B cell (primary cell): ENCODE data around the gene CHRD. TPM values are rescaled to one million over a fixed set of nuclear protein-coding genes. Genes with fewer than 3 reads are reported as not detected.

ENCODE experiments used
- ATAC-seq: fragments of 200-7000 bp; cut with Tn5 transposase; one replicate; pipeline ENCODE4 v1.10.0; 2021; ENCODE audit warnings: low read depth, mild to moderate bottlenecking, moderate number of reproducible peaks, moderate library complexity
- CTCF ChIA-PET: fragments of 350-600 bp; sonication (Branson Sonifier 250); formaldehyde crosslinking; loops from one replicate; lab custom pipeline; 2021; ENCODE audit warnings: antibody characterized with exemption, inconsistent platforms; lab: Charles Lee
- POLR2A ChIA-PET: fragments of 350-600 bp; sonication (Branson Sonifier 250); formaldehyde crosslinking; loops from one replicate; lab custom pipeline; 2021; ENCODE audit warnings: antibody characterized with exemption; lab: Charles Lee
- DNase-seq: peaks from one replicate; pipeline ENCODE4 v3.0.0; 2013
- H2AFZ ChIP-seq: 2 replicates; pipeline ENCODE4 v1.6.1; 2012; ENCODE audit warnings: mild to moderate bottlenecking, low read depth, low read length; ENCODE audit not compliant: insufficient read depth, poor library complexity, severe bottlenecking
- H3K27ac ChIP-seq, 2 donors: 1 replicate in 1 of 2; 2 replicates in 1 of 2; pipeline ENCODE4 v1.5.1; 2012 to 2013; ENCODE audit warnings: low read length in 2 of 2, mild to moderate bottlenecking in 2 of 2, moderate library complexity in 1 of 2
- H3K27me3 ChIP-seq, 4 experiments: fragments of 200-600 bp in 1 of 4; sonication (generic) in 1 of 4; replicated peaks in 1 of 4; 1 replicate in 2 of 4; 2 replicates in 2 of 4; pipeline versions ENCODE4 v1.6.1 to v1.7.0; 2013 to 2016; ENCODE audit warnings: low read length in 3 of 4, mild to moderate bottlenecking in 2 of 4, mixed read lengths in 1 of 4, moderate library complexity in 1 of 4; ENCODE audit not compliant: insufficient read depth in 4 of 4, control insufficient read depth in 3 of 4; ENCODE audit errors: control extremely low read depth in 1 of 4
- H3K36me3 ChIP-seq, 2 experiments: replicated peaks in 1 of 2; 1 replicate in 1 of 2; 2 replicates in 1 of 2; pipeline versions ENCODE4 v1.6.1 to v1.7.1; 2013; ENCODE audit warnings: low read length in 1 of 2; ENCODE audit not compliant: insufficient read depth in 2 of 2, control insufficient read depth in 1 of 2; ENCODE audit errors: control extremely low read depth in 1 of 2, extremely low read depth in 1 of 2
- H3K4me1 ChIP-seq, 2 donors: fragments of 200-600 bp in 1 of 2; sonication (generic) in 1 of 2; 1 replicate in 1 of 2; 2 replicates in 1 of 2; pipeline versions ENCODE4 v1.5.1 to v1.6.1; 2013 to 2017; ENCODE audit warnings: low read length in 2 of 2; ENCODE audit not compliant: control insufficient read depth in 2 of 2, insufficient read depth in 2 of 2
- H3K4me2 ChIP-seq: replicated peaks from 2 replicates; pipeline ENCODE3; 2012; ENCODE audit warnings: mild to moderate bottlenecking, low read depth, low read length; ENCODE audit not compliant: poor library complexity, severe bottlenecking
- H3K4me3 ChIP-seq, 5 experiments: fragments of 200-600 bp in 1 of 5; sonication (generic) in 1 of 5; 1 replicate in 3 of 5; 2 replicates in 2 of 5; pipeline versions ENCODE4 v1.5.1 to v1.7.0; 2011 to 2016; ENCODE audit warnings: low read length in 4 of 5, mild to moderate bottlenecking in 4 of 5, low read depth in 2 of 5, control low read depth in 1 of 5, moderate library complexity in 1 of 5; ENCODE audit not compliant: insufficient read depth in 1 of 5; ENCODE audit errors: control extremely low read depth in 1 of 5, extremely low read depth in 1 of 5
- H3K79me2 ChIP-seq: fragments of 200-600 bp; sonication (generic); one replicate; pipeline ENCODE4 v1.6.0; 2016; ENCODE audit warnings: low read length; ENCODE audit not compliant: control insufficient read depth, insufficient read depth
- H3K9ac ChIP-seq: fragments of 200-600 bp; sonication (generic); 2 replicates; pipeline ENCODE4 v1.6.1; 2017; ENCODE audit warnings: mild to moderate bottlenecking, low read length, moderate library complexity
- H3K9me3 ChIP-seq, 3 donors: one replicate each; pipeline versions ENCODE4 v1.6.1 to v1.7.1; 2013; ENCODE audit warnings: low read length in 2 of 3; ENCODE audit not compliant: control insufficient read depth in 2 of 3, insufficient read depth in 1 of 3; ENCODE audit errors: control extremely low read depth in 1 of 3
- H4K20me1 ChIP-seq: 2 replicates; pipeline ENCODE4 v1.6.0; 2012; ENCODE audit warnings: mild to moderate bottlenecking, low read length; ENCODE audit not compliant: insufficient read depth, control insufficient read depth, poor library complexity, severe bottlenecking
- H3K27ac Mint-ChIP-seq: one replicate; pipeline ENCODE4 v1.8.0; 2021; ENCODE audit warnings: mixed read lengths
- H3K27me3 Mint-ChIP-seq: one replicate; pipeline ENCODE4 v1.8.0; 2021; ENCODE audit warnings: mixed read lengths
- H3K4me1 Mint-ChIP-seq: one replicate; pipeline ENCODE4 v1.8.0; 2021; ENCODE audit warnings: mixed read lengths
- H3K4me3 Mint-ChIP-seq: one replicate; pipeline ENCODE4 v1.8.0; 2021; ENCODE audit warnings: mixed read lengths
- H3K9me3 Mint-ChIP-seq: one replicate; pipeline ENCODE4 v1.8.0; 2022; ENCODE audit warnings: mixed read lengths; ENCODE audit not compliant: insufficient read depth
- CTCF ChIP-seq: fragments of 200-600 bp; IDR thresholded peaks from one replicate; pipeline ENCODE4 v1.8.0; 2022; ENCODE audit warnings: antibody characterized with exemption, mild to moderate bottlenecking
- EZH2 ChIP-seq: IDR thresholded peaks from 2 replicates; pipeline ENCODE4 v1.6.1; 2012; ENCODE audit warnings: borderline replicate concordance, low read depth, mild to moderate bottlenecking, moderate library complexity, low read length; ENCODE audit not compliant: insufficient read depth, poor library complexity, severe bottlenecking
- WGBS: methylation state at CpG from one replicate; pipeline ENCODE4 v1.1.5; 2013; ENCODE audit warnings: missing lambda C conversion rate; ENCODE audit not compliant: insufficient coverage; 5-methylcytosine and 5-hydroxymethylcytosine counted together
- intact Hi-C: fragments of 100-400 bp; cut with micrococcal nuclease; formaldehyde crosslinking; loops from one replicate; pipeline ENCODE4 v1.10.0; 2022
- polyA plus RNA-seq: library from polyadenylated mRNA; depleted of rRNA; stranded (reverse); fragments of >200 nt; gene quantifications from 2 replicates; pipeline ENCODE4 v1.2.3, GENCODE V29; 2012
- total RNA-seq, 2 donors: library from RNA; stranded (reverse); fragments of 120-200 nt in 1 of 2; gene quantifications; 1 replicate in 1 of 2; 2 replicates in 1 of 2; pipeline versions ENCODE4 v1.2.3 to v1.2.4, GENCODE V29; 2013 to 2022

CHRD gene
- total and polyA plus RNA-seq, 2 donors (not counting 1 experiment from before 2014, with no cell fraction given), result not detected

- no peak overlapping the region for H3K4me3 Mint-ChIP-seq
- H3K79me2 ChIP-seq, result peaks cover 16% of the 10 kb centered on the region
- WGBS, result 96% methylated on average over 6 of the region's 6 CpGs
- H3K9me3 ChIP-seq, result no peaks in the 10 kb centered on the region
- ChIA-PET CTCF (no interaction called here), POLR2A (no interaction called here)
- peaks cover 0 to under 1% (median 0%) of the 10 kb centered on the region in 4 experiments for H3K27me3 ChIP-seq
- TF ChIP-seq EZH2, result no peak
- no peak for TF ChIP-seq CTCF
- no peak overlapping the region for H2AFZ ChIP-seq
- no peak overlapping the region for H3K9ac ChIP-seq
- DNase-seq, result no peak
- no peak overlapping the region for H3K4me3 ChIP-seq
- H3K27me3 Mint-ChIP-seq, result no peaks in the 10 kb centered on the region
- peaks cover 1 to 60% of the 10 kb centered on the region in 2 experiments for H3K36me3 ChIP-seq
- no peak overlapping the region for H3K4me2 ChIP-seq
- intact Hi-C loops, result no loop called here
- H3K27ac ChIP-seq, result peak overlapping the region in 1 of 2 donors; percentile 93
- H3K4me1 ChIP-seq, result peaks cover 14 to 19% of the 10 kb centered on the region in 2 donors
- peaks cover 25% of the 10 kb centered on the region for H3K4me1 Mint-ChIP-seq
- H3K9me3 Mint-ChIP-seq, result no peaks in the 10 kb centered on the region
- no peak for ATAC-seq
- no peaks in the 10 kb centered on the region for H4K20me1 ChIP-seq
- no peak overlapping the region for H3K27ac Mint-ChIP-seq
Observed at GRCh38 chr3:184333190-184333589, 46.7 kb upstream of the CHRD start.

GRCh38 chr3:184333700-184334099 is 46.2 kb upstream of the CHRD start:
- Mint-ChIP-seq H3K9me3 (no peaks in the 10 kb centered on the region), H3K4me1 (peaks cover 27% of the 10 kb centered on the region), H3K27ac (peak overlapping the region; percentile 39), H3K27me3 (no peaks in the 10 kb centered on the region), H3K4me3 (no peak overlapping the region)
- Histone ChIP-seq H3K4me1 (peaks cover 14 to 23% of the 10 kb centered on the region in 2 donors), H3K79me2 (peaks cover 19% of the 10 kb centered on the region), H3K27me3 (peaks cover 0 to 3% (median 0%) of the 10 kb centered on the region in 4 experiments), H2AFZ (no peak overlapping the region), H4K20me1 (no peaks in the 10 kb centered on the region), H3K4me2 (no peak overlapping the region), H3K9me3 (no peaks in the 10 kb centered on the region), H3K27ac (peak overlapping the region; percentile 16 to 93), H3K9ac (no peak overlapping the region), H3K36me3 (peaks cover 1 to 55% of the 10 kb centered on the region in 2 experiments), H3K4me3 (no peak overlapping the region)
- WGBS, result 92% methylated on average over 3 of the region's 3 CpGs
- ATAC-seq (no peak), DNase-seq (no peak)
- ChIA-PET CTCF (no interaction called here), POLR2A (no interaction called here)
- intact Hi-C loops, result loop anchor here (2.0 kb wide), 1 partner anchor 35 kb away; the partner anchor contains the start of gene PSMD2
- TF ChIP-seq EZH2 (no peak), CTCF (no peak)
